H1 (cell line): Measurements from ENCODE around the gene CC2D1A.

ENCODE experiments used
- CBX5 ChIP-seq: fragments of 300-800, 300-1000 bp; sonication (generic); IDR thresholded peaks from 2 replicates; pipeline ENCODE4 v1.7.1; 2016; ENCODE audit warnings: antibody characterized with exemption, low read length, low read depth
- CBX8 ChIP-seq: fragments of 300-800, 300-1000 bp; sonication (generic); IDR thresholded peaks from 2 replicates; pipeline ENCODE4 v1.7.1; 2016; ENCODE audit warnings: low read depth, low read length, borderline replicate concordance
- CHD2 ChIP-seq: IDR thresholded peaks from 2 replicates; pipeline ENCODE4 v1.6.1; 2012; ENCODE audit warnings: low read length, improper control_type of control experiment
- EP300 ChIP-seq, 2 experiments: IDR thresholded peaks; 1 replicate in 1 of 2; 2 replicates in 1 of 2; pipeline ENCODE4 v1.6.1; 2011 to 2012; ENCODE audit warnings: low read depth in 2 of 2, low read length in 2 of 2, mild to moderate bottlenecking in 2 of 2, borderline replicate concordance in 1 of 2, inconsistent platforms in 1 of 2, moderate library complexity in 1 of 2
- POLR2A ChIP-seq, 2 experiments: IDR thresholded peaks; 1 replicate in 1 of 2; 2 replicates in 1 of 2; pipeline ENCODE4 v1.6.1; 2011; ENCODE audit warnings: low read depth in 2 of 2, low read length in 2 of 2, mild to moderate bottlenecking in 2 of 2; ENCODE audit errors: control extremely low read depth in 1 of 2
- RNF2 ChIP-seq: fragments of 200-900, 300-1000 bp; sonication (generic); IDR thresholded peaks from 2 replicates; pipeline ENCODE4 v1.7.1; 2016; ENCODE audit warnings: borderline replicate concordance, low read depth, mild to moderate bottlenecking, antibody characterized with exemption, low read length; ENCODE audit not compliant: poor library complexity, severe bottlenecking; ENCODE audit errors: missing control alignments
- SP1 ChIP-seq: IDR thresholded peaks from 2 replicates; pipeline ENCODE4 v1.6.1; 2011; ENCODE audit warnings: low read depth, low read length
- TF ChIP-seq, protein P1 (sequence below), 3 experiments: IDR thresholded peaks; 1 replicate in 2 of 3; 2 replicates in 1 of 3; pipeline versions ENCODE4 v1.5.1 to v1.6.1; 2011; ENCODE audit warnings: low read length in 3 of 3, mild to moderate bottlenecking in 3 of 3, inconsistent platforms in 2 of 3, low read depth in 1 of 3, moderate library complexity in 1 of 3; ENCODE audit not compliant: insufficient read depth in 1 of 3; ENCODE audit errors: control extremely low read depth in 1 of 3

DNA sequence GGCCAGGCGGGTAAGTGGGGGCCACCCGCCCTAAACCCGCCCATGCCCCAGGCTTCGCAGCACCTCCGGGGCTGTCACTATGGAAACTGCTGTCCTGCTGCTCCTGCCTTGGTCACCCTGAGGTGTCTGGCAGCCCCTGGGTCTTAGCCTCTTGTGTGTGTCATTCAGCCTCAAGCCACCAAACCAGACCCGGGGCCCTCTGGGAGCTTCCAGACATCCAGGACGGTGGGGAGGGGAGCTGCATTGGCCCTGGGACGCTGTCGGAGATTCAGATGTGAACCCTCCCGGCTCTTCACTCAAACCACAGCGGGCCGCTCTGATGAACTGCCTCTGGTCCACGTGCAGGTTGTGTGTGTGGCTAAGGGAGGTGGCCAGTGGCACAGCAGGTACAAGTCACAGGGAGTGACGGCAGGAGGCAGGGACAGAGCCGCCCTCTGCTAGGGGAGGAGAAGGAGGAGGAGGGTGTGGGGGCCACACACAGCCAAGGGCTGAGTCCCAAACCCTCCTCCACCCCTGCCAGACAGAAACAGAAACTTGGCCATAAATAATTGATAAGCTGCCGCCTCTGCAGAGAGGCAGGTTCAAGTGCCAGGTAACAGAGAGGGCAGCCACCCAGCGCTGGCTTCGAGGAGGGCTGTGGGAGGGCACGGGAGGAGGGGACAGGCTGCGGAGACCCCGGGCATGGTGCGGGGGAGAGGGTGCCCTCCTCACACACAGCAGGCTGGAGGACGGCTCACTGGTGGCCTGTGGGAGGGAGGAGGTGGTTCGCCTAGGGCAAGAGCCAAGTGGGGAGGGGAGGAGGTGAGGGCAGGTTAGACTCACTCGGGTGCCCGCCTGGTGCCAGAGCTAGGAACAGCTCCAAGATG, 21.0 kb upstream of the CC2D1A start:
- no peak for TF ChIP-seq EP300 (IDR thresholded peaks at IDR 0.05; ENCODE audit: borderline replicate concordance in 1 of 2, low read depth in 2 of 2, low read length in 2 of 2)
- TF ChIP-seq CBX8, result no peak
- TF ChIP-seq, protein P1, sequence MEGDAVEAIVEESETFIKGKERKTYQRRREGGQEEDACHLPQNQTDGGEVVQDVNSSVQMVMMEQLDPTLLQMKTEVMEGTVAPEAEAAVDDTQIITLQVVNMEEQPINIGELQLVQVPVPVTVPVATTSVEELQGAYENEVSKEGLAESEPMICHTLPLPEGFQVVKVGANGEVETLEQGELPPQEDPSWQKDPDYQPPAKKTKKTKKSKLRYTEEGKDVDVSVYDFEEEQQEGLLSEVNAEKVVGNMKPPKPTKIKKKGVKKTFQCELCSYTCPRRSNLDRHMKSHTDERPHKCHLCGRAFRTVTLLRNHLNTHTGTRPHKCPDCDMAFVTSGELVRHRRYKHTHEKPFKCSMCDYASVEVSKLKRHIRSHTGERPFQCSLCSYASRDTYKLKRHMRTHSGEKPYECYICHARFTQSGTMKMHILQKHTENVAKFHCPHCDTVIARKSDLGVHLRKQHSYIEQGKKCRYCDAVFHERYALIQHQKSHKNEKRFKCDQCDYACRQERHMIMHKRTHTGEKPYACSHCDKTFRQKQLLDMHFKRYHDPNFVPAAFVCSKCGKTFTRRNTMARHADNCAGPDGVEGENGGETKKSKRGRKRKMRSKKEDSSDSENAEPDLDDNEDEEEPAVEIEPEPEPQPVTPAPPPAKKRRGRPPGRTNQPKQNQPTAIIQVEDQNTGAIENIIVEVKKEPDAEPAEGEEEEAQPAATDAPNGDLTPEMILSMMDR (IDR thresholded peaks at IDR 0.05; ENCODE audit: control extremely low read depth in 1 of 3, insufficient read depth in 1 of 3, low read depth in 1 of 3, low read length in 3 of 3), result no peak
- no peak for TF ChIP-seq CHD2
- no peak for TF ChIP-seq CBX5
- TF ChIP-seq RNF2, result no peak
- TF ChIP-seq POLR2A (IDR thresholded peaks at IDR 0.05; ENCODE audit: control extremely low read depth in 1 of 2, low read depth in 2 of 2, low read length in 2 of 2), result no peak
- no peak for TF ChIP-seq SP1
